ENCODE measurements around the gene CITED1.

The CITED1 gene, protein sequence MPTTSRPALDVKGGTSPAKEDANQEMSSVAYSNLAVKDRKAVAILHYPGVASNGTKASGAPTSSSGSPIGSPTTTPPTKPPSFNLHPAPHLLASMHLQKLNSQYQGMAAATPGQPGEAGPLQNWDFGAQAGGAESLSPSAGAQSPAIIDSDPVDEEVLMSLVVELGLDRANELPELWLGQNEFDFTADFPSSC

GRCh38 chrX:72305286-72306084, at the start of gene CITED1:
TSS of gene CITED1 (minus strand) at chrX:72305914. CDS start at chrX:72302869, 3,045 bp downstream.
- Histone ChIP-seq H3K9me3 (ENCODE audit: insufficient read depth, low read length) (no peaks in the 10 kb centered on the region), H3K4me1 (ENCODE audit: insufficient read depth, insufficient read length) (no peaks in the 10 kb centered on the region), H3K4me3 (ENCODE audit: insufficient read length, low read depth) (peak within 1 kb of the TSS; percentile 54), H3K36me3 (ENCODE audit: insufficient read depth, insufficient read length, low read length) (no peaks in the 10 kb centered on the region), H3K9ac (ENCODE audit: insufficient read length, low read depth) (peak within 1 kb of the TSS; percentile 57), H3K27me3 (ENCODE audit: insufficient read depth, insufficient read length) (peaks cover 91% of the 10 kb centered on the region)
- DNase-seq (ENCODE audit: low read depth, low spot score) = no peak
- no peak for TF ChIP-seq YY1 (IDR thresholded peaks at IDR 0.05; ENCODE audit: insufficient read depth, insufficient read length)
- no peak for TF ChIP-seq SUZ12 (IDR thresholded peaks at IDR 0.05; ENCODE audit: extremely low read depth, insufficient read depth, insufficient read length)
- no peak for TF ChIP-seq ZNF274 (IDR thresholded peaks at IDR 0.05; ENCODE audit: low read depth, low read length)

DNA sequence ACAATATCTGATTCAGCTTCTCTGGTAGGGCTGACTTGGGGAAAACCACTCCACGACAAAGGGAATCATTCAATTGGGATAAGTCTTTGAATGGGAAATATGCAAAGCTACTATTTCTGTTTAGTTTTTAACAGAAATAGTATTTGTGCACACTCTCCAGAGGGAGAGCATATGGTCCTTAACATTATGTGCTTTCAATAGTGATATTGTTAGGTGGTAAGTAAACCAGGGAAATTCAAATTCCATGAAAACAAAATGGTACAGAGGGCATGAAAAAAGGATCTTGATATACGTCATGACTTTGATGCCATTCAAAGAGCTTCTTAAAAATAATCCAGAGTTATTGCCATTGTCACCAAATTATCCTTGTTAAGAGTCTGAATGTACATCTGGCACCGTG, 47.1 kb upstream of the CITED1 start:
- Histone ChIP-seq H3K4me1 (ENCODE audit: insufficient read depth, insufficient read length) (peaks cover 2% of the 10 kb centered on the region), H3K27me3 (ENCODE audit: insufficient read depth, insufficient read length) (no peaks in the 10 kb centered on the region), H3K9me3 (ENCODE audit: insufficient read depth, low read length) (no peaks in the 10 kb centered on the region), H3K4me3 (ENCODE audit: insufficient read length, low read depth) (no peak overlapping the region), H3K9ac (ENCODE audit: insufficient read length, low read depth) (no peak overlapping the region), H3K36me3 (ENCODE audit: insufficient read depth, insufficient read length, low read length) (peaks cover 8% of the 10 kb centered on the region)
- TF ChIP-seq YY1 (IDR thresholded peaks at IDR 0.05; ENCODE audit: insufficient read depth, insufficient read length) (no peak), ZNF274 (IDR thresholded peaks at IDR 0.05; ENCODE audit: low read depth, low read length) (no peak), SUZ12 (IDR thresholded peaks at IDR 0.05; ENCODE audit: extremely low read depth, insufficient read depth, insufficient read length) (no peak)
- DNase-seq (ENCODE audit: low read depth, low spot score) = no peak

DNA sequence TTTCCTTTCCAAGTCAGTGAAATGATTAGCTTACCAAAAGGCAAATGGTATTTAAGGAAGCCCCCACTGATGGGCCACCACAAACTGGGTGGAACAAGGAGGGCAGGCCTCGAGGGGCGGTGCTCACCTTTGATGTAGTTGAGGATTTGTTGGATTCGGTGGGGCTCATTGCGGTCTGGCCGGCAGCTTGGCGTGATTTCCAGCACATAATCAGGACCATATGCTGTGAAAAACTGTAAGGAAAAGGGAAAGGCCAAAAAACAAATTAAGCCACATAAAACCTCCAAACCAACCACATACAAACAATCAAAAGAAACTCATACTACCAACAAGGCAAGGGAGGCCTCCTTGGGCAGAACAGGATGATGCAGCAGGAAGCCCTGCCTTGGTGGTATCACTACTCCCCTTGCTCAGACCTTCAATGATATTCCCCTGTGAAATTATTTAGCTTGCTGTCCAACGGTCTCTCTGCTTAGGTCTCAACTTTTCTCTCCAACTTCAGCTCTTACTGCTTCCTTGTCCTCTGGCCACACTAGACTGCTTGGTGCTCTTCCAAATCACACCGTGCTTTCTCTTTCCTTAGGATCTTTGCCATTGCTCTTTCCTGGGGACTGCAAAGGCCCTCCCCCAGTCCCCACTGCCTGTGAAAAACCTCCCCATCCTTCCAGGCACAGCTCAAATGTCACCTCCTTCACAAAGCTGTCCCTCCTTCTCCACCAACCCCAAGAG, 46.1 kb upstream of the CITED1 start:
- no peaks in the 10 kb centered on the region for H3K9me3 ChIP-seq (ENCODE audit: insufficient read depth, low read length)
- H3K36me3 ChIP-seq (ENCODE audit: insufficient read depth, insufficient read length, low read length) = peaks cover 8% of the 10 kb centered on the region
- H3K27me3 ChIP-seq (ENCODE audit: insufficient read depth, insufficient read length) = no peaks in the 10 kb centered on the region
- DNase-seq (ENCODE audit: low read depth, low spot score) = no peak
- peaks cover 6% of the 10 kb centered on the region for H3K4me1 ChIP-seq (ENCODE audit: insufficient read depth, insufficient read length)
- no peak overlapping the region for H3K9ac ChIP-seq (ENCODE audit: insufficient read length, low read depth)
- H3K4me3 ChIP-seq (ENCODE audit: insufficient read length, low read depth) = no peak overlapping the region
- TF ChIP-seq SUZ12 (IDR thresholded peaks at IDR 0.05; ENCODE audit: extremely low read depth, insufficient read depth, insufficient read length) = no peak
- no peak for TF ChIP-seq ZNF274 (IDR thresholded peaks at IDR 0.05; ENCODE audit: low read depth, low read length)
- no peak for TF ChIP-seq YY1 (IDR thresholded peaks at IDR 0.05; ENCODE audit: insufficient read depth, insufficient read length)

DNA sequence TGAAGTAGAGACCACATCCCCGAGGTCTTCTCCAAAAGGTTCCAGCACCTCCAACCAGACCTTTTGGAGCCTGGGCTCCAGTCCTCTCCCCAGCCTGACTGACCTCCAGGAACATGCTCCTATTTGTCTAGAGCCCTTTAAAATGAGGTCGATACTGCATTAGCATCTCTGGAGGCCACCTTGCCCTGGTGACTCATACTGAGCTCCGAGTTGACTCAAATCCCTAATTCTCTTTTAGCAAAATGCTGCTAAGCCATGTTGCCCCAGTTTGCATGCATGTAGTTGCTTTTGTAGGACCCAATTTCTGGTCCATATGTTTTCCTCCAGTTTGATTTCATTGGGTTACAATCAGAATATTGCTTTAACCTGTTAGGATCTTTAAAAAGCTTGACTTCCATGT, 43.5 kb upstream of the CITED1 start:
- Histone ChIP-seq H3K36me3 (ENCODE audit: insufficient read depth, insufficient read length, low read length) (peaks cover 8% of the 10 kb centered on the region), H3K9me3 (ENCODE audit: insufficient read depth, low read length) (no peaks in the 10 kb centered on the region), H3K4me3 (ENCODE audit: insufficient read length, low read depth) (no peak overlapping the region), H3K27me3 (ENCODE audit: insufficient read depth, insufficient read length) (no peaks in the 10 kb centered on the region), H3K9ac (ENCODE audit: insufficient read length, low read depth) (no peak overlapping the region), H3K4me1 (ENCODE audit: insufficient read depth, insufficient read length) (peaks cover 6% of the 10 kb centered on the region)
- DNase-seq (ENCODE audit: low read depth, low spot score) = no peak
- TF ChIP-seq SUZ12 (IDR thresholded peaks at IDR 0.05; ENCODE audit: extremely low read depth, insufficient read depth, insufficient read length) (no peak), ZNF274 (IDR thresholded peaks at IDR 0.05; ENCODE audit: low read depth, low read length) (no peak), YY1 (IDR thresholded peaks at IDR 0.05; ENCODE audit: insufficient read depth, insufficient read length) (no peak)

- H3K9ac ChIP-seq (ENCODE audit: insufficient read length, low read depth) = no peak overlapping the region
- TF ChIP-seq YY1 (IDR thresholded peaks at IDR 0.05; ENCODE audit: insufficient read depth, insufficient read length) (no peak), SUZ12 (IDR thresholded peaks at IDR 0.05; ENCODE audit: extremely low read depth, insufficient read depth, insufficient read length) (no peak)
- no peak for DNase-seq (ENCODE audit: low read depth, low spot score)
- peaks cover 6% of the 10 kb centered on the region for H3K4me1 ChIP-seq (ENCODE audit: insufficient read depth, insufficient read length)
- no peaks in the 10 kb centered on the region for H3K9me3 ChIP-seq (ENCODE audit: insufficient read depth, low read length)
- no peak overlapping the region for H3K4me3 ChIP-seq (ENCODE audit: insufficient read length, low read depth)
- no peaks in the 10 kb centered on the region for H3K27me3 ChIP-seq (ENCODE audit: insufficient read depth, insufficient read length)
- H3K36me3 ChIP-seq (ENCODE audit: insufficient read depth, insufficient read length, low read length) = peaks cover 8% of the 10 kb centered on the region
These were observed 42.7 kb upstream of the CITED1 start for GRCh38 chrX:72348247-72348979.

GRCh38 chrX:72347366-72347765, 41.7 kb upstream of the CITED1 start:
- Histone ChIP-seq H3K36me3 (ENCODE audit: insufficient read depth, insufficient read length, low read length) (peaks cover 8% of the 10 kb centered on the region), H3K4me3 (ENCODE audit: insufficient read length, low read depth) (no peak overlapping the region), H3K27me3 (ENCODE audit: insufficient read depth, insufficient read length) (no peaks in the 10 kb centered on the region), H3K9ac (ENCODE audit: insufficient read length, low read depth) (no peak overlapping the region), H3K4me1 (ENCODE audit: insufficient read depth, insufficient read length) (peaks cover 6% of the 10 kb centered on the region), H3K9me3 (ENCODE audit: insufficient read depth, low read length) (no peaks in the 10 kb centered on the region)
- TF ChIP-seq YY1 (IDR thresholded peaks at IDR 0.05; ENCODE audit: insufficient read depth, insufficient read length) = no peak
- no peak for TF ChIP-seq SUZ12 (IDR thresholded peaks at IDR 0.05; ENCODE audit: extremely low read depth, insufficient read depth, insufficient read length)
- TF ChIP-seq ZNF274 (IDR thresholded peaks at IDR 0.05; ENCODE audit: low read depth, low read length) = no peak
- no peak for DNase-seq (ENCODE audit: low read depth, low spot score)
